ENCODE data around the gene PTGIS. TPM values are rescaled to one million over a fixed set of nuclear protein-coding genes. Genes with fewer than 3 reads are reported as not detected.
"Not testable (repeated sequence)": the region's sequence is repeated elsewhere in the genome, so short reads cannot be mapped to it uniquely, and the experiment has no call there.

PTGIS gene
- total RNA-seq, 1 donor from 2014 or later, result 26.9 TPM

- DNase-seq, result no peak
- intact Hi-C loops (cut with DNase I), result no loop called here
- no peak for ATAC-seq (ENCODE audit: poor library complexity)
Observed at GRCh38 chr20:49566401-49567364, 1.3 kb downstream of the PTGIS start.

GRCh38 chr20:49564991-49565390, 2.9 kb downstream of the PTGIS start:
- ATAC-seq (ENCODE audit: poor library complexity); DNase-seq; intact Hi-C loops (cut with DNase I): not testable (repeated sequence)

GRCh38 chr20:49563015-49563980, 4.6 kb downstream of the PTGIS start:
- ATAC-seq (ENCODE audit: poor library complexity) (no peak), DNase-seq (no peak)
- intact Hi-C loops (cut with DNase I), result no loop called here

DNA sequence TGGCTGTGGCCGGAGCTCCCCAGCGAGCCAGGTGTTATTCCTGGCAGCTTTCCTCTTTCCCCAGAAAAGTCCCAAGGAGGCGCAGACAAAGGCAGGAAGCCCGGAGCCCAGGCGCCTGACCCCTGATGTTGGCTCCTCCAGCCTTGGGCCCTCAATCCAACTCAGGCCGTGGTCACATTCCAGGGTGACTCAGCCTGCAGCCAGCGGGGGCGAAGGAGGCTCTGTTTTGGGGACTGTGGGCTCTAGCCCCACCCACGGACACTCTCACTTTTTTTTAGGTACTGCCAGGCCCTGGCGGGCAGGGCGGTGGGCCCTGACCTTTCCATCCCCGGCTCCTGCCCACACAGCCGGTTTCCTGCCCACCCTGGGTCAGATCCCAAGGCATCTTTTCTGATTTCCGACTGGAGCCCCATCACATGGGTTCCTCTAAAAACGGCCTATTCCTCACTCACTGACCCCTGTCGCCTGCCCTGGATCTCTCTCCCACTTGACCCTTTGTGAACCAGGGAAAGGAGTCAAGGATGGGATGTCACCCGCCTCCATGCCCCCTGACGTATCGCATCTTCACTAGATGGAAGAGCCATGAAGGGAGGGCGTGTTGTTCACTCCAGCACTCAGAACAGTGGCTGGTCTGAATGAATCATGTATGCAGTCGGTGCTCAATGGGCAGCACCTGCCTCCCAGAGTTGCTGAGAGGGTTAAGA, 5.5 kb downstream of the PTGIS start:
- intact Hi-C loops (cut with DNase I), result no loop called here
- ATAC-seq (ENCODE audit: poor library complexity) (peak; percentile 83), DNase-seq (peak; percentile 86)

GRCh38 chr20:49561806-49562205, 6.1 kb downstream of the PTGIS start:
- ATAC-seq (ENCODE audit: poor library complexity), result no peak
- intact Hi-C loops (cut with DNase I), result no loop called here
- no peak for DNase-seq

GRCh38 chr20:49561256-49561655, 6.7 kb downstream of the PTGIS start:
- intact Hi-C loops (cut with DNase I), result no loop called here
- no peak for DNase-seq
- no peak for ATAC-seq (ENCODE audit: poor library complexity)

DNA sequence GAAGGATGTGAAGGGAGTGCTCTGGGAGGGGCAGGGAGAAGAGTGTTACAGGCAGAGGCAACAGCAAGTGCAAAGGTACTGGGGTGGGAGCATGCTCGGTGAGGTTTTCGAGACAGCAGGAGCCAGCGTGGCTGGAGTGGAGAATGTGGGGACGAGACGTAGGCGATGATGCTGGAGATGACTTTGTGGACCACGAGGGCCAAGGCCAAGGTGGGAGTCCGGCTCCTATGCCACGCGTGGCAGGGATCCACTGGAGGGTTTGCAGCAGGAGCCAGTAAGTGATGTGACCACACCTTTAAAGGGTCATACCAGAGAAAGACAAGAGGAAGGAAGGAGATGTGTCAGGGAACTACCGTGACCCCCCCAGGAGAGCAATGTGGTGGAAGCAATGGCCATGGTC, 7.3 kb downstream of the PTGIS start:
- intact Hi-C loops (cut with DNase I), result no loop called here
- no peak for ATAC-seq (ENCODE audit: poor library complexity)
- DNase-seq, result no peak

DNA sequence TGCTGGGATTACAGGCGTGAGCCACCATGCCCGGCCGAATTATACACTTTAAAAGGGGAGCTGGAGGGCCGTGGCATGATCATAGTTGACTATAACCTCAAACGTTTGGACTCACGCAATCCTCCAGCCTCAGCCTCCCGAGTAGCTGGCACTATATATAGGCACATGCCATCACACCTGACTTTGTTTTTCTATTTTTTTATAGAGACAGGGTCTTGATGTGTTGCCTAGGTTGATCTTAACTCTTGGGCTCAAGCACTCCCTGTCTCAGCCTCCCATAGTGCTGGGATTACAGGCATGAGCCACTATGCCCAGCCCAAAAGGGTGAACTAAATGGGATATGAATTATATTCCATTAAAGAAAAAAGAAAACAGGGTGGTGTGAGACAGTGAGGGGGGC, 7.8 kb downstream of the PTGIS start:
- DNase-seq, result no peak
- no peak for ATAC-seq (ENCODE audit: poor library complexity)
- intact Hi-C loops (cut with DNase I), result no loop called here

DNA sequence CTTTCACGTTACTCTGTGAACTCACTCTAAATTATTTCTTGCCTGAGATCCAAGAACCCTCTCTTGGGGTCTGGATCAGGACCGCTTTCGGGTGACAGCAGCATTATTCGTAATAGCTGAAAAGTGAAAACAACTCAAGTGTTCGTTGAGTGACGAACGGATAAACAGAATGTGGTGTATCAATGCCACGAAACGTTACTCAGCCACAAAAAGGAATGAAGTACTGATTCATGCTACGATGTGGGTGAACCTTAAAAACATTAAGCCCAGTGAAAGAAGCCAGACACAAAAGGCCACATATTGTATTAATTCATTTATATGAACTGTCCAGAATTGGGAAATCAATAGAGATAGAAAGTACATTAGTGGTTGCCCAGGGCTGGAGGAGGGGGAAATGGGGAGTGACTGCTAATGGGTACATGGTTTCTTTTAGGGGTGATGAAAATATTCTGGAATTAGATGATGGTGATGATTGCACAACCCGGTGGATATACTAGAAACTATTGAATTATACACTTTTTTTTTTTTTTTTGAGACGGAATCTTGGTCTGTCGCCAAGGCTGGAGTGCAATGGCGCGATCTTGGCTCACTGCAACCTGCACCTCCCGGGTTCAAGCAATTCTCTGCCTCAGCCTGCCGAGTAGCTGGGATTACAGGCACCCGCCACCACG, 8.4 kb downstream of the PTGIS start:
- ATAC-seq (ENCODE audit: poor library complexity), result peak; percentile 68
- intact Hi-C loops (cut with DNase I), result no loop called here
- no peak for DNase-seq

DNA sequence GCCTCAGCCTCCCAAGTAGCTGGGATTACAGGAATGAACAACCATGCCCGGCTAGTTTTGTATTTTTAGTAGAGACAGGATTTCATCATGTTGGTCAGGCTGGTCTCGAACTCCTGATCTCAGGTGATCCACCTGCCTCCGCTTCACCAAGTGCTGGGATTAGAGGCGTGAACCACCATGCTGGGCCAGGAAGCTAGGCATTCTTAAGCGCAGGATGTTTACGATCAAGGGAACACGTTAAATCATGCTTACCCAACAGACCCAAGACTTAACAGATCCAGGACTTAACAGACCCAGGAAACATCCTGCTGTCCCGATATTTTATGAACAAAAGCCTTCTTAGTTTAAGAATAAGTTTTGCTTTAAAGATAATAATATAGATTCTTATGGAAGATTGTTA, 9.1 kb downstream of the PTGIS start:
- DNase-seq (no peak), ATAC-seq (ENCODE audit: poor library complexity) (no peak)
- intact Hi-C loops (cut with DNase I), result no loop called here

GRCh38 chr20:49557449-49557848, 10.5 kb downstream of the PTGIS start:
- DNase-seq (no peak), ATAC-seq (ENCODE audit: poor library complexity) (no peak)
- intact Hi-C loops (cut with DNase I), result no loop called here

DNA sequence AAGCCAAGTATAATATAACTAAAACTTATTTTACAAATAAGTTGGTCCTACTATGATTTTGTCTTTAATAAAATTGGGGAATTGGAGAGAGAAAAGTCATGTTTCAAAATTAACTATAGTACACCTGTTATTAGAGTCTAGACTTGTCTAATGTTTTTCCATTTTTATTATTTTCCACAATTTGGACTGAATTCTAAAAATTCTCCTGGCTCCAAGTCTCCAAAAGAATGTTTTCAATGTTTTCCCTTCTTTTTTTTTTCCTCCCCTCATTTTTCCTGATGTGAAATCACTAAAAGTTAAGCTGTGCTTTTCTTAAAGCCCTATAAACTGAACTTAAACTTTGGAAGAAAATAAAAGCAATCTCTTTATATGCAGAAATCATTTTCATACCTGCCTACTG, 11.3 kb downstream of the PTGIS start:
- no peak for DNase-seq
- no peak for ATAC-seq (ENCODE audit: poor library complexity)
- intact Hi-C loops (cut with DNase I), result no loop called here

DNA sequence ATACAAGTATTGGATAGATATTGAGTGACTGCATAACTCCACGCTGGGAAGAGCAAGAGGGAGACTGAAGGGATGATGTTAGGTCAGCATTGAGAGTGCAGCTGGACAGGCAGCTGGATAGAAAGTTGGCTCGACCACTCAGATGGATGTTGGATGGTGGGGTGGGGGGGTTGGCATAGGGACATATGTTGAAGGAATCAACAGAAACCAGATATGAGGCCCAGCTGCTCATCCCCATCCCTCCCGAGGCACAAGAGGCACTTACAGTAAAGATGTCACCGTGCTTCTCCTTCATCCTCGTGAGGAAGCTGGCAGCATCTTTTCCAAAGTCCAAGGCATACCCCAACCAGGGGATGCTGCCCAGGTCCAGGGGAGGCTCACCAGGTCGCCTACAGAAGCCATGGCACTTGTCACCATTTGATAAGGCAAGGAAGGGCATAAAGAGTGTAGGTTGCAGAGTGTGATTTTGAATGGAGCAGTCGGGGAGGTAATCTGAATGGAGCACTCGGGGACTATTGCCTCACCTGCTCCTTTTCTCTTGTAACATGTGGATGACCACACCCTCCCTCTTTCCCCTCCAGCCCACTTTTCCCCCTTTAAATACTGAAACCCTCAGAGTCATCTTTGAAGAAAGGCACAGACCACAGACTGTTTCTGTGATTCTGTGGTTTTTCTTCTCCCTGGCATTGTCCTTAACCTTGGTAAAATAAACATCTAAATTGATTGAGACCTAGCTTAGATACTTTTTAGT, 18.0 kb downstream of the PTGIS start:
- no peak for DNase-seq
- intact Hi-C loops (cut with DNase I), result loop anchor here (10.0 kb wide), 1 partner anchor 385 kb away; the partner anchor contains the start of gene RNF114
- ATAC-seq (ENCODE audit: poor library complexity), result no peak

GRCh38 chr20:49548371-49548947, 19.5 kb downstream of the PTGIS start:
- DNase-seq, result no peak
- intact Hi-C loops (cut with DNase I), result loop anchor here (10.0 kb wide), 1 partner anchor 386 kb away; the partner anchor contains the start of gene RNF114
- no peak for ATAC-seq (ENCODE audit: poor library complexity)

- DNase-seq, result no peak
- intact Hi-C loops (cut with DNase I), result loop anchor here (10.0 kb wide), 1 partner anchor 389 kb away; the partner anchor contains the start of gene RNF114
- ATAC-seq (ENCODE audit: poor library complexity), result no peak
Observed at GRCh38 chr20:49545572-49545971, 22.4 kb downstream of the PTGIS start.

DNA sequence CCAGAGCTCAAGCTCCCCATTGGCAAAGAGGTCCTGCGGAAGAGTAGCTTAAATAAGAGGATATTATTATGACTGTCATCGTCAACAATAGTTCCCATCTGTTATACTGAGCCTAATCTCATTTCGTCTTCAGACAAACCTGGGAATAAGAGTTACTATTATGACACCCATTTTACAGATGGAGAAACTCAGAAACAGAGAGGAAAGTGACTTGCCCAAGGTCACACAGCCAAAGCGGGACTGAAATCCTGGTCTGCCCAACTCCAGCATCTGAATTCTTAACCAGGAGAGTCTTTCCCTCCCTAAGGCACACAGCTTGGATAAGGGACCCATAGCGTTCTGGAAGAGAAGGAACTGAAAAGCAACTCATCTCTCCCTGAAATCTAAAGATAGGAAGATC, 23.4 kb downstream of the PTGIS start:
- DNase-seq, result no peak
- intact Hi-C loops (cut with DNase I), result loop anchor here (10.0 kb wide), 1 partner anchor 390 kb away; the partner anchor contains the start of gene RNF114

DNA sequence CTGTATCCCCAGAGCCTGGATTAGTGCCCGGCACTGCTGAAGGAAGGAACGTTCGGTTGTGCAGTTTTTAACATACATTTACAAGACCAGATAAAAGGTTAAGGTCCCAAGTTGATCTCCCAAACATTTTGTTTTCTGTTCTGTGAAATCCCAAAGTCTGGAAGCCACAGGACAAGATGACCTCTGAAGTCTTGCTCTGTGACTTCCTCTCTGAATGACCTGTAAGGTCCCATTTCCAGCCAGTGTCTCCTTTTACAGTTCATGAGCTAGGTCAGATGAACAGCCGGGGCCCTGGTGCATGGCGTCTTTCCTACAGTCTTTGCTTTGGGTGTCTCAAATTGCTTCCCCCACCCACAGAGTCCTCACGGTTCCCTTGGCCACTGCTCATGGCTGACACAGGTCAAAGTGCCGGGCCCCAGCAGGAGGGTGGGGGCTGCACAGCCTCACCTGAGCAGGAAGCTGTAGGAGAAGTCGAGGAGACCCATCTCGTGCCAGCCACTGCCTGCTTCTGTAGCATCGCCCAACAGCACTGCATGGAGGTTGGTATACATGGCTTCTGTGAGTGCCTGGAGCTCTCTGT, 24.0 kb downstream of the PTGIS start:
- ATAC-seq (ENCODE audit: poor library complexity) (no peak), DNase-seq (no peak)
- intact Hi-C loops (cut with DNase I), result loop anchor here (2.0 to 10.0 kb wide), 2 partner anchors 65 to 391 kb away; partner anchors contain the start of gene RNF114

More for the DNA sequence above, 23.4 kb downstream of the PTGIS start:
- no peak for ATAC-seq (ENCODE audit: poor library complexity)
